ENCODE results near the gene OR1S2.
"Not testable (repeated sequence)": the region's sequence is repeated elsewhere in the genome, so short reads cannot be mapped to it uniquely, and the experiment has no call there.

The OR1S2 gene

GRCh38 chr11:58204042-58204441, at the start of gene OR1S2:
TSS of gene OR1S2 (minus strand) at chr11:58204142. CDS start at chr11:58204142, 0 bp downstream.
- intact Hi-C loops (cut with DNase I), result no loop called here
- no peak for DNase-seq

- intact Hi-C loops (cut with DNase I), result no loop called here
These were observed 40.0 kb upstream of the OR1S2 start for GRCh38 chr11:58243954-58244353.

GRCh38 chr11:58227956-58228615, 24.1 kb upstream of the OR1S2 start:
- no peak for DNase-seq
- intact Hi-C loops (cut with DNase I), result no loop called here

More at GRCh38 chr11:58243954-58244353, 40.0 kb upstream of the OR1S2 start:
- no peak for DNase-seq

DNA sequence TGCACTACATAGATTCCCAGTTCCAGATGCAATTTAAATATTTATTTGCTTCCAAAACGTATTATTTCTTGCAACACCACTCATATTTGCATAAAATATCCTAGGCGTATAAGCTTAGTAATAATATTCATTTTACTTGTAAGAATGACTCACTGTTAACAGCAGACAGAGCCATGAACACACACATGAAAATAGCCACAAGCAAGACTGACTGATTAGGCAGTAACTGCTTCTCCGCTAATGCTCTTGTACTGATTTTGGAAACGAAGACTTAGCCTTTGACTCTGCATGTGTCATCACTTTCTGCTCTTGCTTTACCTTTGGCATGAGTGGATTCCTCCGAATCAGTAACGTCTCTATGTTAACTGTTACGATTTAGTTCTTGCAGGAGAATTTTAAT, 18.8 kb upstream of the OR1S2 start:
- intact Hi-C loops (cut with DNase I), result no loop called here

DNA sequence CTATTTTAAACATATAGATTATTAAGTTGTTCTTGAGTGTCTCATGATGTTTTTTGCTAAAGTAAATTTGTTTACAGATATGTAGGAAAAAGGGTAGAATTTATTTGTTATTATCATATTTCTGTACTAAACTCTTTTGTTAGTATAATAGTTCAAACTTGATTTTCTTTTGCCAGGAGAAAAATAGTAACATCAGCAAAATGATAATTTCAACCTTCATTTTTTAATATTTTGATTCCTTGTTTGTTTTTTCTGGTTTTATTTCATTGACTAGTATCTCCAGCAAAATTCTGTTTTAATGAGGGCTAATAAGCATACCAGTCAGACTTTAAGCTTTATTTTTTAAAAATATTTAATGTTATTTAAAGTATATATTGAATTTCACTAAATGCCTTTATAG, 12.5 kb upstream of the OR1S2 start:
- intact Hi-C loops (cut with DNase I), result no loop called here
- no peak for DNase-seq

More for the DNA sequence above, 18.8 kb upstream of the OR1S2 start:
- DNase-seq, result no peak

DNA sequence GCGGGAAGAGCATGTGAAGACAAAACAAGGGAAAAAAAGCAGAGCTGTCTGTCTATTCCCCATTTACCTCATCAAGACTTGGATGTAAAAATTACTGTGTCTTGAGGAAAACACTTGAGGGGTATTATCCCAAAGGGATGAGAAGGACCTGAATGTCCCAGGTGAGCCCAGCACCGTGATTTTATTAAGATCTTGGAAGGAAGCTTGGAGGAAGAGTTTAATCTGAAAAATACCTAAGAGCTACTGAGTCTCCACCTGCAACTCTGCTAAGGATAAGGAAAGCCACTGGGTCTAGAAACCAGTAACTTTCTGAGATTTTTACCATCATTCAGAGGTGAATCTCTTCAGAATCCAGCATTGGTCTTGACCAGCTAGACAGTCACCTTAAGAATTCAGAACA, 8.5 kb upstream of the OR1S2 start, which contains the start of gene OR1S1:
OR1S1 (plus strand) TSS at position 301 of the 400 bp plus-strand sequence.
- not testable (repeated sequence) for DNase-seq

DNA sequence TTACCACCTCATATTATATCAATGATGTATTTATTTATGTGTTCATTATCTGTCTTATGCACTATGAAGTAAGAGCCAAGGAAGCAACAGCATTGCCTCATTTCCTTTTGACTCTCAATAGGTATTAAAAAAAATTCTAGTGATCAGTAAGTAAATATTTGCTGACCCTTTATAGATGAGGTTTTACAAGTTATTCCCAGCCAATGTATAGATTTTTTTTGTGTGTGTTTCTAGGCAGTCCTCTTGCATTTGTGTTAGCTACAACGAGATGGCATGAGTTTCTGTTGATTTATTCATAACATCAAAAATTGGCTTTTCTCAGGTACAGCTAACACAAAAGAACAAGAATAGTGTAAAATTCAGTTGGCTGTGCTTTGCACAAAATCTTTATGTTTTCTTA, 4.7 kb downstream of the OR1S2 start:
- DNase-seq, result no peak
- intact Hi-C loops (cut with DNase I), result no loop called here

More for the DNA sequence above, 8.5 kb upstream of the OR1S2 start, which contains the start of gene OR1S1:
- intact Hi-C loops (cut with DNase I), result not testable (repeated sequence)

- DNase-seq, result no peak
- intact Hi-C loops (cut with DNase I), result no loop called here
These were observed 8.0 kb downstream of the OR1S2 start for GRCh38 chr11:58195939-58196338.

GRCh38 chr11:58193391-58193790, 10.6 kb downstream of the OR1S2 start:
- DNase-seq, result no peak
- intact Hi-C loops (cut with DNase I), result no loop called here

DNA sequence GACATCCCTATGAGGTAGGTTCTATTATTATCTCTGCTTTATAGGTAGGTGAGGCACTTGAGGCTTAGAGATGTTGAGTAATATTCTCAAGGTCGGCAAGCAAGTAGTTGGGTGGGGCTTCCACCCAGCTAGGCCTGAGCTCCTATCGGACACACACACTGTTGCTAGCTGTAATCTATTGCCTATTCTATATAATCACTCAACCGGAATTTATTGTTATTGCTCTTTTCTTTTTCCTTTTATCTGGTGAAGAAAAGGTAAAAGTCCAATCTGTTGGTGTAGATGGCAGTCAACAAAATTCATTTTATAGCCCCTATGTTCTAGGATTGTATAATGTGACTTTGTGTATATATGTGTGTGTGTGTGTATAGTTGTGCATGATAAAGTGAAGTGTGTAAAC, 11.7 kb downstream of the OR1S2 start:
- intact Hi-C loops (cut with DNase I), result no loop called here
- DNase-seq, result no peak

DNA sequence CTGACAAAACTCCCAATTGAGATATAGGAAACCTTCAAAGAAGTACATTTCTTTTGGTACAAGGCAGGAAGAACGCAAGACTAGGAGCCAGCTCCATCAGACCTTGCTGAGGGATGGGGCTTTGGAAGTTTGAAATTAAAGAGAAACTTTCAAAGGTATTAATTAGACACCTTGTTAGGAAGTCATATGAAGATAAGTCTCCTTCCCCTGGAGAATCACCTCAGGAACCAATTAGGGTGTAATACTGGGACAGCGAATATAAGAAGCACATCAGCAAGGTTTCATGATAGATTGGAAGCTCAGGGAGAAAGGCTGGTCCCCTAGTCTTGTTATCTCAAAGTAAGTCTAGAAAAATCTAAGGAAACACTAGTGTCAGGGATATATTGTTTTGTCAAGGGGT, 15.2 kb downstream of the OR1S2 start, which contains the start of gene OR9Q2:
OR9Q2 (plus strand) TSS at position 301 of the 400 bp plus-strand sequence. CDS start 1,421 bp downstream, outside the sequence.
- intact Hi-C loops (cut with DNase I), result no loop called here
- no peak for DNase-seq

DNA sequence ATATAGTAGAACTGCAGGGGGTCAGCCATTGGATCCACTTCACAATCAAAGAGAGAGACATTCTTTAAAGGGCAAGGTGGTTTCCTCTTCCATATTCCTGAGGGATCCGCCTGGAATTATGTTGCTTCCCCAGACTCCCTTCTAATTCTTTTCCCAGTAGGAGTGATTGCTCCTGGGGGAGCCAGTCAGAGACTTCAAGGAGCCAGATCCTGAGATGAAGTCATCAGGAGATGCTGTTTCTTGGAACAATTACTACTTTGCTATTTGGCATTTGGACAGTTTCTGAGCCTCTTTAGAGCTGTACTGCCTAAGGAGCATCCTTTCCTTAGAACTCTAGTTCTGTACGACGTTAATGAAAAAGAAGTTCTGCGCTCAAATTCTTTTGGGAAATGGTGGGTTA, 17.0 kb downstream of the OR1S2 start:
- no peak for DNase-seq
- intact Hi-C loops (cut with DNase I), result no loop called here

- intact Hi-C loops (cut with DNase I), result no loop called here
- DNase-seq, result no peak
These were observed 24.3 kb downstream of the OR1S2 start for GRCh38 chr11:58179648-58180047.

- intact Hi-C loops (cut with DNase I), result no loop called here
These were observed 25.5 kb downstream of the OR1S2 start for GRCh38 chr11:58178444-58178843.

DNA sequence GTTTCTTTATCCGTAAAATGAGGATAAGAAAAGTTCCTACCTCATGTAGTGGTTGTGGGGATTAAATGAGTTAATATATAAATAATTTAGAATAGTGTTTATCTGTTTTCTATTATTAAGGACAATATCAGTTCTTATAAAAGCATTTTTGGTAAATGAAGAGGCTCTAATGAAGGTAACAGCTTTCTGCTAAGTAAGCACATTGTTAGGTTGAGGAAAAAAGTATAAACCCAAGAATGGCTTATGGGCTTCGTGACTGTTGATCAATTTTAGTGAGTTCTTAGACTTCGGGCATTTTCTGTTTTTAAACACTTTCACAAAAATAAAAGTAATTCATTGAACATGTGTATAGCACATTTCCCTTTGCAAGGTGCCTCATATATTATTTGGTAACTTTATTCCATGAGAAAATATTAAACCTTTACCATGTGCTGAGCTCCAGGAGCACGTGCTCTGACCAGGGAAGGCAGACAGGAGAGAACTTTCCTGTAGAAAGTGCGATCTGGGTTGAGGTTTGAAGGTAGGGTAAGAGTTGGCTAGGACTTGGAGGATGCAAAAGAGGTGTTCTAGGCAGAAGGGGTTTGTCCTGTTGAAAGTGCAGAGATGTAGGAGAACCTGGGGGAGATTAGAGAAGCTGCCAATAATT, 26.4 kb downstream of the OR1S2 start:
- DNase-seq, result no peak
- intact Hi-C loops (cut with DNase I), result no loop called here

More at GRCh38 chr11:58178444-58178843, 25.5 kb downstream of the OR1S2 start:
- no peak for DNase-seq

DNA sequence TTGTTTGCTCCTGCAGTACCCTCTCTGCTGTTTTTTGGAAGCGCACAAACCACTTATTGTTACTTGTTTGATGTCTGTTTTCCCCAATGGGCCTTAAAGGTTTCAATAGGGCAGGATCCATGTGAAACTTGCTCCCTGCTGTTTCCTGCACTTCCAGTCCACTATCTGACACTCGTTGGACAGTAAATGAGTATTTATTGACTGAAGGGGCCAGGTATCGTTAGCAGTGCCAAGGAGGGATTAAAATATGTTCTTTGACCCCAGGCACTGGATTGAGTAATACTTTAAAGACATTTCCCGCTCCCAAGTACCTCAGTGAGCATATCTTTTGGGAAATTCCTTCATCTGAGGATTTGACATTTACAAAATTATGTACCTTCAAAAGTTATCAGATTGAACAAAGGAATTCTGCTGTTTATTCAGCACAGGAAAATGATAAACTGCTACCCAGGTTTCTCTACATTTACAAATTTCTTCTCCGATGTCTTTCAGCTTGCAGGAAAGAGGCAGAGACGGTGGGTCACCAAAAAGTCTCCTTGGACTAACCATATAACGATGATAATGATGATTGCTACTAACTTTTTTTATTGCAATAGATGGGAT, 38.3 kb downstream of the OR1S2 start:
- DNase-seq, result no peak
- intact Hi-C loops (cut with DNase I), result no loop called here

GRCh38 chr11:58164990-58165389, 39.0 kb downstream of the OR1S2 start:
- no peak for DNase-seq
- intact Hi-C loops (cut with DNase I), result no loop called here

GRCh38 chr11:58164389-58164788, 39.6 kb downstream of the OR1S2 start:
- intact Hi-C loops (cut with DNase I), result no loop called here
- DNase-seq, result no peak
